ENCODE data around the gene CD247.

DNA sequence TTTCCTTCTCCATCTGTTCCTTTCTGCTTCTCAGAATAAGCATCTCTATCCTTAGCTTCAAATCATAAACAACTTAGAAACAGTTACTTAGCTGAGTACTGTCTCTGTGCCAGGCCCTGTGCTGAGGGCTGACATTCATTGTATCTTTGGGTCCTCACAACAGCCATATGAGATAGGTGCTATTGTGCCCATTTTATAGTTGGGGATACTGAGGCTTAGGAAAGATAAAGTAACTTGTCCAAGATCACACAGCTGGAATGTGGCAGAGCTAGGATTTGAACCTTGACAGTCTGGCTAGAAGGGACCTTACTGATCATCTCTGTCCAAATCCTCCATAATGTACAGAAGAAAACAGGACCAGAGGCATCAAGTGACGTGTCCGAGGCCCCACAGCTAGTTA lies 25.0 kb downstream of the CD247 start:
- TF ChIP-seq, protein P1, sequence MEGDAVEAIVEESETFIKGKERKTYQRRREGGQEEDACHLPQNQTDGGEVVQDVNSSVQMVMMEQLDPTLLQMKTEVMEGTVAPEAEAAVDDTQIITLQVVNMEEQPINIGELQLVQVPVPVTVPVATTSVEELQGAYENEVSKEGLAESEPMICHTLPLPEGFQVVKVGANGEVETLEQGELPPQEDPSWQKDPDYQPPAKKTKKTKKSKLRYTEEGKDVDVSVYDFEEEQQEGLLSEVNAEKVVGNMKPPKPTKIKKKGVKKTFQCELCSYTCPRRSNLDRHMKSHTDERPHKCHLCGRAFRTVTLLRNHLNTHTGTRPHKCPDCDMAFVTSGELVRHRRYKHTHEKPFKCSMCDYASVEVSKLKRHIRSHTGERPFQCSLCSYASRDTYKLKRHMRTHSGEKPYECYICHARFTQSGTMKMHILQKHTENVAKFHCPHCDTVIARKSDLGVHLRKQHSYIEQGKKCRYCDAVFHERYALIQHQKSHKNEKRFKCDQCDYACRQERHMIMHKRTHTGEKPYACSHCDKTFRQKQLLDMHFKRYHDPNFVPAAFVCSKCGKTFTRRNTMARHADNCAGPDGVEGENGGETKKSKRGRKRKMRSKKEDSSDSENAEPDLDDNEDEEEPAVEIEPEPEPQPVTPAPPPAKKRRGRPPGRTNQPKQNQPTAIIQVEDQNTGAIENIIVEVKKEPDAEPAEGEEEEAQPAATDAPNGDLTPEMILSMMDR (conservative IDR thresholded peaks at IDR 0.05; ENCODE audit: low read depth, low read length), result no peak
- TF ChIP-seq EZH2 (IDR thresholded peaks at IDR 0.05; ENCODE audit: borderline replicate concordance, low read depth, low read length, poor library complexity, severe bottlenecking), result no peak
